Thymus (tissue), 11 donors: ENCODE measurements around the gene FAM149A. TPM values are rescaled to one million over a fixed set of nuclear protein-coding genes. Genes with fewer than 3 reads are reported as not detected.
A peak's percentile ranks its signal among the peaks of the same experiment; 100 is the strongest.

Experiments
- DNase-seq, 9 donors: peaks; one replicate each; pipeline ENCODE4 v3.0.0-alpha.2; 2013; ENCODE audit warnings: low spot score in 9 of 9, low read depth in 6 of 9, missing footprints in 1 of 9
- H3K27ac ChIP-seq, 2 donors: one replicate each; pipeline ENCODE4 v1.5.1; 2013; ENCODE audit warnings: control low read depth in 1 of 2, low read depth in 1 of 2, low read length in 1 of 2, mild to moderate bottlenecking in 1 of 2, moderate library complexity in 1 of 2
- H3K27me3 ChIP-seq, 2 donors: one replicate each; pipeline ENCODE4 v1.5.1; 2013; ENCODE audit warnings: low read length in 1 of 2; ENCODE audit not compliant: control insufficient read depth in 2 of 2, insufficient read depth in 1 of 2
- H3K36me3 ChIP-seq, 2 donors: one replicate each; pipeline ENCODE4 v1.5.1; 2013; ENCODE audit warnings: low read length in 1 of 2, mild to moderate bottlenecking in 1 of 2, moderate library complexity in 1 of 2; ENCODE audit not compliant: control insufficient read depth in 2 of 2, insufficient read depth in 2 of 2
- H3K4me1 ChIP-seq, 2 donors: one replicate each; pipeline ENCODE4 v1.5.1; 2013; ENCODE audit warnings: low read length in 2 of 2; ENCODE audit not compliant: control insufficient read depth in 2 of 2, insufficient read depth in 2 of 2
- H3K4me3 ChIP-seq, 2 donors: one replicate each; pipeline ENCODE4 v1.5.1; 2013; ENCODE audit warnings: low read length in 2 of 2, control low read depth in 1 of 2, mild to moderate bottlenecking in 1 of 2
- H3K9me3 ChIP-seq, 2 donors: one replicate each; pipeline ENCODE4 v1.5.1; 2013; ENCODE audit warnings: low read length in 1 of 2, mild to moderate bottlenecking in 1 of 2; ENCODE audit not compliant: control insufficient read depth in 2 of 2, insufficient read depth in 1 of 2
- WGBS: extraction: QIAGEN DNeasy Blood & Tissue Kit; methylation state at CpG from one replicate; pipeline ENCODE4 v1.1.7; 2013; 5-methylcytosine and 5-hydroxymethylcytosine counted together
- polyA plus RNA-seq: library from polyadenylated mRNA; stranded (reverse); fragments of 200-250 nt; gene quantifications from one replicate; pipeline ENCODE4 v1.2.3, GENCODE V29; 2013
- total RNA-seq: library from RNA; stranded (reverse); fragments of 120-200 nt; gene quantifications from one replicate; pipeline ENCODE4 v1.2.4, GENCODE V29; 2013
- donor health status: healthy.

The FAM149A gene
- total and polyA plus RNA-seq, 2 donors = 1.9 to 3.8 TPM

GRCh38 chr4:186189656-186190055 is 85.2 kb downstream of the FAM149A start:
- Histone ChIP-seq H3K9me3 (no peaks in the 10 kb centered on the region), H3K27me3 (peaks cover 0 to 11% of the 10 kb centered on the region in 2 donors), H3K4me1 (peaks cover 15 to 19% of the 10 kb centered on the region in 2 donors), H3K36me3 (no peaks in the 10 kb centered on the region), H3K27ac (peak overlapping the region; percentile 64 to 93), H3K4me3 (peak overlapping the region in 1 of 2 donors; percentile 87)
- peak in 2 of 9 donors; percentile 29 for DNase-seq
- 57% methylated on average over 4 of the region's 4 CpGs for WGBS

- peak overlapping the region; percentile 93 to 96 for H3K27ac ChIP-seq
- H3K9me3 ChIP-seq = no peaks in the 10 kb centered on the region
- peaks cover 0 to 11% of the 10 kb centered on the region in 2 donors for H3K27me3 ChIP-seq
- H3K4me1 ChIP-seq = peaks cover 15 to 19% of the 10 kb centered on the region in 2 donors
- peak overlapping the region; percentile 87 to 96 for H3K4me3 ChIP-seq
- under 1% methylated on average over 34 of the region's 34 CpGs for WGBS
- no peaks in the 10 kb centered on the region for H3K36me3 ChIP-seq
- DNase-seq = peak in 6 of 9 donors; percentile 5 to 59 (median 24)
These were observed 86.2 kb downstream of the FAM149A start for GRCh38 chr4:186190581-186191199.

GRCh38 chr4:186191200-186192065 is 86.9 kb downstream of the FAM149A start, which contains the start of gene CYP4V2:
Gene CYP4V2 (plus strand): TSS chr4:186191567. CDS start chr4:186191824, 257 bp downstream.
- Histone ChIP-seq H3K4me3 (peak within 1 kb of the TSS; percentile 87 to 96), H3K9me3 (no peaks in the 10 kb centered on the region), H3K4me1 (peaks cover 15 to 19% of the 10 kb centered on the region in 2 donors), H3K36me3 (no peaks in the 10 kb centered on the region), H3K27me3 (peaks cover 0 to 11% of the 10 kb centered on the region in 2 donors), H3K27ac (peak within 1 kb of the TSS; percentile 93 to 96)
- DNase-seq = peak in 8 of 9 donors; percentile 36 to 89 (median 70)
- WGBS = under 1% methylated on average over 107 of the region's 107 CpGs

DNA sequence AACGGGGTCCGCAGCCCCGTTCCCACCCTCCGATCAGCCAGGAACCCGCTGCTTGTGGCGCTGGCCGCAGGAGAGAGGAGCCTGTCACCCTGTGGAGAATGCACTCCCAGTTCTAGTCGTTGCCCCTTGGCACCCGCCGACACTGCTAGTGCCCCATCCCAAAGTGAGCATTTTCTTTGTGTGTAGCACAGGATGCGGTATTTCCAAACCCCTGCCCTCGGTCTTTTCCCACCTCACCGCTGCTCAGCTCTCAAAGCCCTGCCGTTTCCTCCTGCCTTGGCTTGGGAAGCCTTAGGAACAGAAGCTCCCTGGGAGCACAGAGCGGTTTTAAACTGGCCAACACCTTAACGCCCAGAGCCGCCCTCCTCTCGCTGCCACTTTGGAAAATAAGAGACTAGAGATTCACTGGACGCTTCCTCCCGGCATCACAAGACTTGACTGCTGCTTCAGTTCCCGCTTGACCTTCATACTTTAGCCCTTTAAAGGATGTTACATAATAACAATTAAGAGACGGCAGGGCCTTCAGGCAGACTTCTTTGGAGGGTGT is 87.6 kb downstream of the FAM149A start:
- DNase-seq = peak in 6 of 9 donors; percentile 21 to 57 (median 35)
- peaks cover 15 to 19% of the 10 kb centered on the region in 2 donors for H3K4me1 ChIP-seq
- peak overlapping the region; percentile 87 to 96 for H3K4me3 ChIP-seq
- H3K9me3 ChIP-seq = no peaks in the 10 kb centered on the region
- peaks cover 0 to 11% of the 10 kb centered on the region in 2 donors for H3K27me3 ChIP-seq
- peaks cover 0 to 1% of the 10 kb centered on the region in 2 donors for H3K36me3 ChIP-seq
- H3K27ac ChIP-seq = peak overlapping the region; percentile 75 to 96
- 4% methylated on average over 22 of the region's 22 CpGs for WGBS

DNA sequence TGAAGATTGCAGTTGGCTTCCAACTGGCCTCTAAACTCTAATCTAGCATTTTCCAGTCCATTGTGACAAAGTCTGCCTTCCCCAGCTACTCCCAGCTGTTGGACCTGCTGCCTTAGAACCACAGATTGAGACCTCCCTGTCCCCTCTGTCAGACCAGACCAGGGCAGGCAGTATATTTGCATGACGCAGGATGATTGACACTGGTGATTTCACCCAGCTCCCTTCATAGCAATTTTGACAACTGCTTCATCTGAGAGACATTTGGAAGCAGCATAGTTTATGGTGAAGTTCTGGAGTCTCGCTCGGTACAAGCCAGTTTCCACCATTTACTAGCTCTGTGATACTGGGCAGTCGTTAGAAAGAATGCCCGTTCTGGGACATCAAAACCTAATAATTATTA is 89.3 kb downstream of the FAM149A start:
- H3K27ac ChIP-seq = no peak overlapping the region
- DNase-seq = no peak
- WGBS = 96% methylated on average over 5 of the region's 5 CpGs
- H3K36me3 ChIP-seq = peaks cover 0 to 4% of the 10 kb centered on the region in 2 donors
- H3K9me3 ChIP-seq = no peaks in the 10 kb centered on the region
- H3K4me1 ChIP-seq = peaks cover 15 to 19% of the 10 kb centered on the region in 2 donors
- H3K4me3 ChIP-seq = no peak overlapping the region
- peaks cover 0 to 11% of the 10 kb centered on the region in 2 donors for H3K27me3 ChIP-seq

DNA sequence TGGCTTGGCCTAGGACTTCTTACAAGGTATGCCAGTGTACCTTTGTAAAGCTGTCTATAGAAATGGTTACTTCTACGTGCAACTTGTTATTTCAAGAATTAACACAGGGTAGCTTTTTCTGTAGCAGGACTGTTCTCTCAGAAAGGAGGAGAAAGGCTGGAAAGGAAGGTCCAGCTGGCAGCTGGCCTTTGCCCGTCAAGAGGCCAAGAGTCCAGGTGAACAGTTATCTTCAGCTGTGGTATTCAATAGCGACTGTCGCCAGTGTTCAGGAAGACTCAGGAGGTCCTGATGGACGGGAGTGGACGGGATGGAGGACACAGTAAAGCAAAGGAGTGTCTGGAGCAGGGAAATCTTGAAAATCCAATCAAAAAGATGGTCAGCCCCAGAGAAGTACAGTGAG is 91.6 kb downstream of the FAM149A start:
- H3K36me3 ChIP-seq = peaks cover 0 to 4% of the 10 kb centered on the region in 2 donors
- WGBS = 98% methylated on average over 6 of the region's 6 CpGs
- no peak for DNase-seq
- H3K27ac ChIP-seq = no peak overlapping the region
- H3K4me1 ChIP-seq = peaks cover 4 to 5% of the 10 kb centered on the region in 2 donors
- peaks cover 0 to 6% of the 10 kb centered on the region in 2 donors for H3K27me3 ChIP-seq
- H3K9me3 ChIP-seq = no peaks in the 10 kb centered on the region
- no peak overlapping the region for H3K4me3 ChIP-seq

GRCh38 chr4:186200516-186200915 is 96.0 kb downstream of the FAM149A start:
- WGBS = 96% methylated on average over 6 of the region's 6 CpGs
- no peak for DNase-seq
- Histone ChIP-seq H3K9me3 (no peaks in the 10 kb centered on the region), H3K4me1 (peaks cover 0 to 4% of the 10 kb centered on the region in 2 donors), H3K36me3 (peaks cover 0 to 4% of the 10 kb centered on the region in 2 donors), H3K4me3 (no peak overlapping the region), H3K27me3 (no peaks in the 10 kb centered on the region), H3K27ac (no peak overlapping the region)

- H3K36me3 ChIP-seq = peaks cover 0 to 4% of the 10 kb centered on the region in 2 donors
- peaks cover 0 to 4% of the 10 kb centered on the region in 2 donors for H3K4me1 ChIP-seq
- H3K9me3 ChIP-seq = no peaks in the 10 kb centered on the region
- whole genome bisulfite sequencing = 96% methylated on average over 7 of the region's 7 CpGs
- H3K27me3 ChIP-seq = no peaks in the 10 kb centered on the region
- no peak overlapping the region for H3K4me3 ChIP-seq
- no peak for DNase-seq
- no peak overlapping the region for H3K27ac ChIP-seq
These were observed 96.5 kb downstream of the FAM149A start for GRCh38 chr4:186201010-186201409.
